ENCODE data around the gene ZNF503.

ZNF503 gene

GRCh38 chr10:75401569-75402485, at the start of gene ZNF503:
ZNF503 (minus strand) TSS chr10:75401764; CDS start chr10:75401419, 345 bp downstream.
- DNase-seq (ENCODE audit: low spot score) = peak; percentile 96

- DNase-seq (ENCODE audit: low spot score) = no peak
Measured at GRCh38 chr10:75450644-75451640, 49.4 kb upstream of the ZNF503 start.

GRCh38 chr10:75450075-75450445, 48.5 kb upstream of the ZNF503 start:
- DNase-seq (ENCODE audit: low spot score) = peak; percentile 19

- DNase-seq (ENCODE audit: low spot score) = no peak
Measured at GRCh38 chr10:75449382-75450074, 48.0 kb upstream of the ZNF503 start.

- no peak for DNase-seq (ENCODE audit: low spot score)
Measured at GRCh38 chr10:75448166-75448565, 46.6 kb upstream of the ZNF503 start.

- no peak for DNase-seq (ENCODE audit: low spot score)
Measured at GRCh38 chr10:75446508-75446907, 44.9 kb upstream of the ZNF503 start.

GRCh38 chr10:75444781-75445386, 43.3 kb upstream of the ZNF503 start:
- no peak for DNase-seq (ENCODE audit: low spot score)

GRCh38 chr10:75443362-75443761, 41.8 kb upstream of the ZNF503 start:
- DNase-seq (ENCODE audit: low spot score) = no peak

GRCh38 chr10:75441682-75442081, 40.1 kb upstream of the ZNF503 start:
- DNase-seq (ENCODE audit: low spot score) = no peak

- no peak for DNase-seq (ENCODE audit: low spot score)
Measured at GRCh38 chr10:75441196-75441595, 39.6 kb upstream of the ZNF503 start.

- DNase-seq (ENCODE audit: low spot score) = no peak
Measured at GRCh38 chr10:75440271-75440793, 38.8 kb upstream of the ZNF503 start.

GRCh38 chr10:75439811-75440210, 38.2 kb upstream of the ZNF503 start:
- no peak for DNase-seq (ENCODE audit: low spot score)

- DNase-seq (ENCODE audit: low spot score) = no peak
Measured at GRCh38 chr10:75438275-75438674, 36.7 kb upstream of the ZNF503 start.

- no peak for DNase-seq (ENCODE audit: low spot score)
Measured at GRCh38 chr10:75437693-75438092, 36.1 kb upstream of the ZNF503 start.

GRCh38 chr10:75436896-75437295, 35.3 kb upstream of the ZNF503 start:
- DNase-seq (ENCODE audit: low spot score) = no peak

GRCh38 chr10:75435291-75435690, 33.7 kb upstream of the ZNF503 start:
- no peak for DNase-seq (ENCODE audit: low spot score)

- DNase-seq (ENCODE audit: low spot score) = no peak
Measured at GRCh38 chr10:75434291-75434690, 32.7 kb upstream of the ZNF503 start.

- no peak for DNase-seq (ENCODE audit: low spot score)
Measured at GRCh38 chr10:75433216-75433615, 31.7 kb upstream of the ZNF503 start.

GRCh38 chr10:75432763-75433162, 31.2 kb upstream of the ZNF503 start:
- no peak for DNase-seq (ENCODE audit: low spot score)

- DNase-seq (ENCODE audit: low spot score) = no peak
Measured at GRCh38 chr10:75432176-75432575, 30.6 kb upstream of the ZNF503 start.
